Small intestine (tissue), 7 donors: ENCODE measurements around the gene G3BP2. TPM values are rescaled to one million over a fixed set of nuclear protein-coding genes. Genes with fewer than 3 reads are reported as not detected.

Source experiments
- DNase-seq, 2 donors: peaks; one replicate each; pipeline versions ENCODE4 v3.0.0 to v3.0.0-alpha.2; 2013
- FAIRE-seq: peaks from 2 replicates; lab custom pipeline; 2012; peaks lifted over from hg19 to GRCh38; lab: Jason Lieb, UNC
- H3K27ac ChIP-seq, 3 donors: one replicate each; pipeline ENCODE4 v1.5.1; 2013; ENCODE audit warnings: low read length in 2 of 3, mild to moderate bottlenecking in 2 of 3, control low read depth in 1 of 3, inconsistent platforms in 1 of 3, low read depth in 1 of 3, moderate library complexity in 1 of 3
- H3K27me3 ChIP-seq, 3 donors: one replicate each; pipeline ENCODE4 v1.6.1; 2013; ENCODE audit warnings: low read length in 3 of 3, inconsistent platforms in 1 of 3; ENCODE audit not compliant: control insufficient read depth in 3 of 3, insufficient read depth in 3 of 3
- H3K36me3 ChIP-seq, 3 donors: one replicate each; pipeline ENCODE4 v1.6.1; 2013; ENCODE audit warnings: low read length in 3 of 3, inconsistent platforms in 1 of 3, low read depth in 1 of 3, mild to moderate bottlenecking in 1 of 3, moderate library complexity in 1 of 3; ENCODE audit not compliant: control insufficient read depth in 3 of 3, insufficient read depth in 2 of 3
- H3K4me1 ChIP-seq, 3 donors: one replicate each; pipeline ENCODE4 v1.6.1; 2013; ENCODE audit warnings: low read length in 2 of 3, inconsistent platforms in 1 of 3, low read depth in 1 of 3, mild to moderate bottlenecking in 1 of 3, moderate library complexity in 1 of 3; ENCODE audit not compliant: control insufficient read depth in 3 of 3, insufficient read depth in 2 of 3
- H3K4me3 ChIP-seq, 3 donors: one replicate each; pipeline ENCODE4 v1.5.1; 2013; ENCODE audit warnings: low read length in 3 of 3, control low read depth in 1 of 3, inconsistent platforms in 1 of 3, low read depth in 1 of 3, mild to moderate bottlenecking in 1 of 3, moderate library complexity in 1 of 3
- H3K9me3 ChIP-seq, 2 donors: one replicate each; pipeline ENCODE4 v1.6.1; 2013; ENCODE audit warnings: low read depth in 1 of 2, low read length in 1 of 2; ENCODE audit not compliant: control insufficient read depth in 2 of 2, insufficient read depth in 1 of 2
- WGBS, 3 donors: extraction: QIAGEN DNeasy Blood & Tissue Kit; methylation state at CpG; one replicate each; pipeline ENCODE4 v1.1.7; 2013; 5-methylcytosine and 5-hydroxymethylcytosine counted together
- polyA plus RNA-seq, 4 donors: library from polyadenylated mRNA; stranded (reverse) in 3 of 4; unstranded in 1 of 4; fragments of 200-250 nt in 3 of 4; fragments of 120-200 nt in 1 of 4; gene quantifications; one replicate each; pipeline versions ENCODE4 v1.2.1 to v1.2.3, GENCODE V29; 2013
- donor health status: healthy with polysubstance abuse.
- donor health status: control.
- donor health status: control.
- donor health status: Bipolar disorder and iron deficiency.
- donor health status: healthy.

G3BP2 gene
- polyA plus RNA-seq, 4 donors: 44.1 to 145 (median 50.0) TPM

DNA sequence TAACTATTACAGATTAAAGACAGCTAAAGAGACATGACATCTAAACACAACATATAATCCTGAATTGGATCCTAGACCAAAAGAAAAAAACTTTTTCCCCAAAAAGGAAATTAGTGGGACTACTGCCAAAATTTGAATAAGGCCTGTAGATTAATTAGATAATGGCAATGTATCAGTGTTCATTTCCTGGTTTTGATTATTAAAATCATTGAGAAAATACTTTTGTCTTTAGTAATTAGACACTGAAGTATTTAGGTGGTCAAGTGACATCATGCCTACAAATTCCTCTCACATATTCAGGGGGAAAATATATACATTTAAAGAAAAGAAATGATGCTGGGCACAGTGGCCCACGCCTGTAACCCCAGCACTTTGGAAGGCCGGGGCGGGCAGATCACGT lies 40.8 kb upstream of the G3BP2 start:
- 92 to 100% (median 95%) methylated on average over 4 of the region's 4 CpGs for WGBS, 3 donors
- Histone ChIP-seq H3K4me1 (no peaks in the 10 kb centered on the region), H3K9me3 (no peaks in the 10 kb centered on the region), H3K27ac (no peak overlapping the region), H3K27me3 (no peaks in the 10 kb centered on the region), H3K36me3 (no peaks in the 10 kb centered on the region), H3K4me3 (no peak overlapping the region)
- no peak for FAIRE-seq
- DNase-seq: no peak

GRCh38 chr4:75710246-75710645 lies 37.0 kb upstream of the G3BP2 start:
- Histone ChIP-seq H3K27me3 (no peaks in the 10 kb centered on the region), H3K4me3 (no peak overlapping the region), H3K36me3 (no peaks in the 10 kb centered on the region), H3K4me1 (peaks cover 0 to 4% (median 0%) of the 10 kb centered on the region in 3 donors), H3K27ac (no peak overlapping the region), H3K9me3 (no peaks in the 10 kb centered on the region)
- 74 to 93% (median 83%) methylated on average over 4 of the region's 4 CpGs for WGBS, 3 donors
- no peak for FAIRE-seq
- no peak for DNase-seq

DNA sequence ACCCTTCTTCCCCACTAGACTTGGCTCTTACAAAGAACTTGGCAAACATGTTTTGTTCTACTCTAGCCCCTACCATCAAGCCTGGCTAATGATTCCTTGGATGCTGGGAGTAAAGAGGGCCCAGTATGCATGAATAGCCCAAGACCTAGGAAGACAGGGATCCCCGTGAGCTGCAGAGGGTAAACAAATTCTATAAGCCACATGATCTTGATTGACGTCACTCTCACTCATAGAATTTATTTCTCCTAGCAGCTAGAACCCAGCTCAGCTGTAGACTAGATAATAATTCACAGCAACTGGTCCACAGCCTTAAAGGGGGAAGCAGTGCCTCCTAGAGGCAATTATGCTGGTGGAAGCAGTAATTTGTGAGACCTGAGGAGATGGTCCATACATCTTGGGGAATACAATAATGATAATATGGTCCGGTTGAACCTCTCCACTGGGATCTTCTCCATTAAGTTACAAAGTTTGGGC lies 35.0 kb upstream of the G3BP2 start:
- DNase-seq (peak; percentile 56 to 87), FAIRE-seq (no peak)
- Histone ChIP-seq H3K36me3 (no peaks in the 10 kb centered on the region), H3K4me3 (no peak overlapping the region), H3K27me3 (no peaks in the 10 kb centered on the region), H3K4me1 (peaks cover 0 to 8% (median 0%) of the 10 kb centered on the region in 3 donors), H3K27ac (no peak overlapping the region), H3K9me3 (no peaks in the 10 kb centered on the region)
- 62 to 74% (median 68%) methylated on average over 3 of the region's 3 CpGs for WGBS, 3 donors

DNA sequence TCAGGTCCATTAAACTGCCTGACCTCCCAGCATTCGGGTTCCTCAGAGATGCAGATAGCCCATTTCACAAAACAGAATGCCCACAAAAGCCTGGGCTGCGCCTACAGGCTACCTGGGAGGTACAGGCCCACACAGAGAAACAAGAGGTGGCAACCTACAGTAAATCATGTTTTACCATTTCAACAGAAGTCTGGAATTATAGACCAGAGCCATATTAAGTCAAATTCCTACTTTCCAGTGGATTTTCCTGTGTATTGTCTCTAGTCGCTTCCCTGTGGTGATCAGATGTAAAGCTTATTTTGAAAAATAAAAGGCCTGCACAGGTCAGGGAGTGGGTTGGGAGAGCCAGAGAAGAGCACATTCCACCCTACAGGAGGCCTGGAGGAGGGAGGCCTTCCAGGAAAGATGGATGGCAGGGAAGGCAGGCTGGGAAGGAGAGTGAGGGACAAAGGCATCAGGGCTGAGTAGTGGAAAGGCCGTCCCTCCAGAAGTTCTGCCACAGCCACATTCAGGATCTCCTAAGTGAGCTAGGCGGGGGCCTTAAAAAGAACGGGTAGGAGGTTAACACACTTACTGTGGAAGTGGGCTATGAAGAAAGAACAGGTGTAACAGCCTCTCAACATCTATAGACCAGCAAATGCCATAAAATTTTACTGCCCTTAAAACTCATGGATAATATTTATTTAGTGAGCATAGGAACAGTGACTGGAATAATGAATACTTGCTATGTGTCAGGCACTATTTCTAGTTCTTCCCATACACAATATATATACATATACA lies 32.2 kb upstream of the G3BP2 start:
- Histone ChIP-seq H3K27ac (peak overlapping the region in 1 of 3 donors; percentile 31), H3K4me3 (no peak overlapping the region), H3K9me3 (no peaks in the 10 kb centered on the region), H3K27me3 (no peaks in the 10 kb centered on the region), H3K4me1 (peaks cover 0 to 20% (median 0%) of the 10 kb centered on the region in 3 donors), H3K36me3 (no peaks in the 10 kb centered on the region)
- 82 to 86% (median 86%) methylated on average over 6 of the region's 6 CpGs for WGBS, 3 donors
- FAIRE-seq (no peak), DNase-seq (peak in 1 of 2 donors; percentile 57)

GRCh38 chr4:75702919-75703411 lies 29.8 kb upstream of the G3BP2 start:
- H3K36me3 ChIP-seq: no peaks in the 10 kb centered on the region
- H3K27me3 ChIP-seq: no peaks in the 10 kb centered on the region
- peaks cover 0 to 16% (median 0%) of the 10 kb centered on the region in 3 donors for H3K4me1 ChIP-seq
- DNase-seq (peak; percentile 37 to 80), FAIRE-seq (no peak)
- H3K4me3 ChIP-seq: no peak overlapping the region
- peak overlapping the region in 1 of 3 donors; percentile 54 for H3K27ac ChIP-seq
- no peaks in the 10 kb centered on the region for H3K9me3 ChIP-seq
- 25 to 48% (median 47%) methylated on average over 4 of the region's 4 CpGs for WGBS, 3 donors

DNA sequence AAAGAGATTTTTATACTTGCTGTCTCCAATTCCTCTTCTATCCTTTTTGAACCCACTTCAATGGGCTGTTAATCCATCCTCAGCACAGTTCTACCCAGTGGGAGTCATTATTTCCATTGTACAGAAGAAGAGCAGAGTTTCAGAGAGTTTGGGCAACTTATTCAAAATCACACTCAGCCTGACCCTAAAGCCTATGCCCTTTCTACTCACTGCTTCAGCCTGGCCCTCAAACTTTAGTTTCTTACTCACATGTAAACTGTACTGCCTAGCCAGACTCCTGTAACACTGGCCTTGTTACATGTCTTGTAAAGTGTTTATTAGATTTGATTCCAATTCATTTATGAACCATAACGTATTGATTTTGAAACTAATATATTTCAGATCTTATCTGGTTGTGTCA lies 26.1 kb upstream of the G3BP2 start:
- Histone ChIP-seq H3K27ac (no peak overlapping the region), H3K27me3 (no peaks in the 10 kb centered on the region), H3K36me3 (peaks cover 0 to 3% (median 0%) of the 10 kb centered on the region in 3 donors), H3K4me3 (no peak overlapping the region), H3K4me1 (peaks cover 0 to 32% (median 3%) of the 10 kb centered on the region in 3 donors), H3K9me3 (peaks cover 0 to 2% of the 10 kb centered on the region in 2 donors)
- 0% methylated on average over 1 of the region's 1 CpG for WGBS, 3 donors
- no peak for FAIRE-seq
- no peak for DNase-seq

- Histone ChIP-seq H3K4me3 (no peak overlapping the region), H3K9me3 (peaks cover 0 to 3% of the 10 kb centered on the region in 2 donors), H3K27me3 (no peaks in the 10 kb centered on the region), H3K4me1 (peaks cover 0 to 32% (median 3%) of the 10 kb centered on the region in 3 donors), H3K36me3 (peaks cover 0 to 4% (median 0%) of the 10 kb centered on the region in 3 donors), H3K27ac (peak overlapping the region in 1 of 3 donors; percentile 24)
- FAIRE-seq (no peak), DNase-seq (no peak)
- 51 to 87% (median 69%) methylated on average over 2 of the region's 2 CpGs for WGBS, 3 donors
Measured at GRCh38 chr4:75698963-75699228, 25.7 kb upstream of the G3BP2 start.

GRCh38 chr4:75698162-75698962 lies 25.2 kb upstream of the G3BP2 start:
- WGBS, 3 donors: 64 to 75% (median 71%) methylated on average over 6 of the region's 6 CpGs
- no peak for FAIRE-seq
- H3K4me1 ChIP-seq: peaks cover 0 to 29% (median 3%) of the 10 kb centered on the region in 3 donors
- peak overlapping the region in 2 of 3 donors; percentile 4 to 68 for H3K27ac ChIP-seq
- DNase-seq: no peak
- H3K4me3 ChIP-seq: no peak overlapping the region
- H3K27me3 ChIP-seq: no peaks in the 10 kb centered on the region
- peaks cover 0 to 3% of the 10 kb centered on the region in 2 donors for H3K9me3 ChIP-seq
- peaks cover 0 to 8% (median 0%) of the 10 kb centered on the region in 3 donors for H3K36me3 ChIP-seq
